Retinal pigment epithelial cell (primary cell): Measurements from ENCODE around the gene MUC4.
"Not testable (repeated sequence)": the region's sequence is repeated elsewhere in the genome, so short reads cannot be mapped to it uniquely, and the experiment has no call there.

Experiments used
- DNase-seq: peaks from one replicate; pipeline ENCODE4 v3.0.0-alpha.2; 2010; ENCODE audit warnings: low read depth
- H3K4me3 ChIP-seq: 2 replicates; pipeline ENCODE4 v1.5.1; 2011; ENCODE audit warnings: mild to moderate bottlenecking, low read length, control low read depth, moderate library complexity
- CTCF ChIP-seq: conservative IDR thresholded peaks from 2 replicates; pipeline ENCODE4 v1.5.1; 2011; ENCODE audit warnings: low read depth, low read length, control low read depth, inconsistent platforms

Gene MUC4

DNA sequence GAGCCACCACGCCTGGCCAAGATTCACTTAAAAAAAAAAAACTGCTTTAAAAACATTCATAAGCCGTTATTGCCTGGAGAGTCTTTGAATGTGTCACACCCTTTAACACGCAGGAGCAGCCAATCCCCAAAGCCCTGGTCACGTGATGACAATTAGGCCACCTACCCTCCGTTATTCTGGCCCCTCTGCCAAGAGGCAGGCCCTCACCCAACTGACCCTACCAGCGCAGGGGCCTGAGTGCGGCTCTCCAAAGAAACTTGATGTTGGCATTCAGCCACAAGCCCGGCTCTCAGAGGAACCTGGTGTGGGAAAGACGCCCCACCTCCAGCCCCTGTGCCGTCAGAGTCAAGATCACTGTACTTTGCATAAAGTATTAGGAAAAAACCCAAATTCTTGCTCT, 11.6 kb upstream of the MUC4 start:
- no peak overlapping the region for H3K4me3 ChIP-seq
- peak; percentile 13 for DNase-seq
- no peak for TF ChIP-seq CTCF

GRCh38 chr3:195822131-195822696, 10.5 kb upstream of the MUC4 start:
- DNase-seq: no peak
- H3K4me3 ChIP-seq: no peak overlapping the region
- TF ChIP-seq CTCF: no peak

DNA sequence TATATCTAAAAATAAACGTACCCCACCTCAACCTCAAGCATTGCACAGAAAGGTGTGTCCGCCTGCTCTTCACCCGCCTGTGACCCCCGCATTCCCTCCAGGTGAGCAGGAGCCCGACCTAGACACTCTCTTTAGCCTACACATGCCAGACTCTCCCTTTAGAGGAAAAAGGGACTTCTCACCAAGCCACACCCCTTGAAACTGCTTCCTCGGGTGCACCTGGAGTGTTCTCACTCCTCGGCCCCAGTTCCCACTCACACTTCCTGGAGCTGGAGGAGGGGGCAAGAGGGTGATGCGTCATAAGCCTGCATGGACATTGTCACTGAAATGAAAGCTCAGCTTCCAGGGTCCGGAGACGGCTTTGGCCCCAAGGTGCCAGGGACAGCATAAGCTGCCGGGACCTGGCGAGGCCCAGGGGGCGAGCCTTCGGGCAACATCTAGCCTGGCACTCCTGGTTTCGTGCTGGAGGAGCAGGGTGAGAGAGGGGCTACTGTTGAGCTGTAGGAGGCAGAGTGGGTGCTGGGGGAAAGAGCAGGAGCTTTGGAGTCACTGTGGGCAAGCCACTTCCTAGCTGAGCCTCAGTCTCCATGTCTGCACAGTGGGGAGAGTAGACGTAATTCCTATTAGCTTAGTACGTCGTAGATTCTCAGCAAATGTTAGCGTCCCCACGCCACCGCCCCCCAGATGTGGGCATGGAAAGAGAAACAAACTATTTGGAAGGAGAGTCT, 9.8 kb upstream of the MUC4 start:
- TF ChIP-seq CTCF: no peak
- no peak overlapping the region for H3K4me3 ChIP-seq
- DNase-seq: no peak

DNA sequence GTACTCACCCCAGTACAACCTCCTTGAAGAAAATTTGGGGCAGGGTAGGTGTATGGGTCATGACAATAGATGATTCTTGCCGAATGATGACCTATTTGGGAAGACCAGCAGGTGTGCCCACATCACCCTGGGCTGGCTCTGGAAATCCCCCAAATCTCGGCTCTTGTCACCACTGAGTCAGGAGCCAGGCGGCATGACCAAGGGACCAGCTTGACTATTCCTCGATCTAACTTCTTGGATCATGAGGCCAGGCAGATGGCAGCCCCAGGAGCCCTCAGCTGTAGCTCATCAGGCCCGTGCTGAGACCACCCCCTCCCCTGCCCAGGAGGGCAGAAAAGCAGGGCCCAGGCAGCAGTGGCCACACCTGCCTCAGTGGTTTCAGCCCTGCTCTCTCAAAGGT, 9.2 kb upstream of the MUC4 start:
- no peak overlapping the region for H3K4me3 ChIP-seq
- TF ChIP-seq CTCF: no peak
- no peak for DNase-seq

DNA sequence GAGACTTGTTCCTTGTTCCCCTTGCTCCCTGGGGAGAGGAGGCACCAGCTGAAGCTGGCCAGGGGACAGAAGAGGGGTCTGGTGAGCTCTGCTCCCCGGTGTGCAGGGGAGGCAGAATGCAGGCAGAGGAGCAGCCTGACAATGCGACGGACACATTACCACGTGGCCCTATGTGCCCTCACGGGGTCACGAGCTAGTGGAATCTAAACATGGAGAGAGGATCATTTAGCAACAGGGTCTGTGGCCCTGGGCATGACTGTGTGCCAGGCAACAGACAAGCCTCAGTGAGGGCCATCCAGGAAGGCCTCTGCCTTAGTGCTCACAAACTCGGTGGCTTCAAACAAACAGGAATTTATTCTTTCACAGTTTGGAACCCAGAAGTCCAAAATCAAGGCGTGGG, 8.5 kb upstream of the MUC4 start:
- no peak for DNase-seq
- H3K4me3 ChIP-seq: no peak overlapping the region
- no peak for TF ChIP-seq CTCF

GRCh38 chr3:195818301-195818700, 6.6 kb upstream of the MUC4 start:
- no peak overlapping the region for H3K4me3 ChIP-seq
- DNase-seq: no peak
- no peak for TF ChIP-seq CTCF

DNA sequence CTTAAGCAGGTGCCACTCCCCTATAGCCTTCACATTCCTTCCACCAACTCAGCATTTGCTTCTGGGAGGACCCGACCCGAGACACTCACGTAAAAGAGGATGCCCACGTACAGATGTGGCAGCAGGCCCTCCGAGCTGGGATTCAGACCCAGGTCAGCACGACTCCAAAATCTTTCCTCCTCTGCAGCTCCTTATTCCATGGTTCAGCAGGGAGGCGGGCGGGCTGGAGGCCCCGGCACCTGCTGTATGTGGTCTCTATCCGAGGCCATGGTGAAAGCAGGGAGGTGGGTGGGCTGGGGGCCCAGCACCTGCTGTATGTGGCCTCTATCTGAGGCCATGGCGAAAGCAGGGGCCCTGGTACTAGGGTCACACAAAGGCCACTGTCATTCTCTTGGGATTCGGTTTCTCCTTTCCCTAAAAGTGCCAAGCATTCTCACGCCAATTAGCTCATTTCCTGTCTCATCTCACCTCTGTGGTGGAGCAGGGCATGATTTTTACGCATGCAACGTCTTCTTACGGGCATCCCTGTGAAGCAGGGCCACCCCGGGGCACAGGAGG, 5.9 kb upstream of the MUC4 start:
- no peak for DNase-seq
- TF ChIP-seq CTCF: no peak
- no peak overlapping the region for H3K4me3 ChIP-seq

GRCh38 chr3:195816276-195816913, 4.7 kb upstream of the MUC4 start:
- DNase-seq, H3K4me3 ChIP-seq: not testable (repeated sequence)
